OCI-LY1 (cell line): Measurements from ENCODE around the gene GRID2.

Experiments
- H2AFZ ChIP-seq: fragments of 200-600 bp; sonication (generic), shearing (Covaris generic); 2 replicates; pipeline ENCODE4 v1.6.0; 2014; ENCODE audit warnings: antibody characterized with exemption, mild to moderate bottlenecking, low read length
- H3F3A ChIP-seq: fragments of 200-600 bp; sonication (generic), shearing (Covaris generic); 2 replicates; pipeline ENCODE4 v1.6.0; 2014; ENCODE audit warnings: mild to moderate bottlenecking, antibody characterized with exemption, low read length, moderate library complexity; ENCODE audit not compliant: insufficient read depth
- H3K27ac ChIP-seq: fragments of 200-600 bp; sonication (generic); 2 replicates; pipeline ENCODE4 v1.5.1; 2014; ENCODE audit warnings: low read length, mixed run types, mild to moderate bottlenecking, low read depth; ENCODE audit not compliant: poor library complexity, severe bottlenecking
- H3K27me3 ChIP-seq: fragments of 200-600 bp; sonication (generic); 2 replicates; pipeline ENCODE4 v1.6.0; 2014; ENCODE audit warnings: antibody characterized with exemption, mild to moderate bottlenecking, low read length, moderate library complexity; ENCODE audit not compliant: insufficient read depth
- H3K36me3 ChIP-seq: fragments of 200-600 bp; sonication (generic); 2 replicates; pipeline ENCODE4 v1.6.1; 2014; ENCODE audit warnings: mild to moderate bottlenecking, antibody characterized with exemption, low read length, moderate library complexity, mixed read lengths; ENCODE audit not compliant: insufficient read depth
- H3K4me1 ChIP-seq: fragments of 200-600 bp; sonication (generic); 2 replicates; pipeline ENCODE4 v1.5.1; 2014; ENCODE audit warnings: mild to moderate bottlenecking, low read length, moderate library complexity; ENCODE audit not compliant: insufficient read depth, severe bottlenecking
- H3K4me2 ChIP-seq: fragments of 200-600 bp; sonication (generic), shearing (Covaris generic); 2 replicates; pipeline ENCODE4 v1.6.1; 2014; ENCODE audit warnings: low read length
- H3K4me3 ChIP-seq: fragments of 200-600 bp; sonication (generic); 2 replicates; pipeline ENCODE4 v1.5.1; 2014; ENCODE audit warnings: low read length, low read depth, mild to moderate bottlenecking, mixed read lengths; ENCODE audit not compliant: poor library complexity, severe bottlenecking
- H3K79me2 ChIP-seq: fragments of 200-600 bp; shearing (Covaris generic); 2 replicates; pipeline ENCODE4 v1.6.1; 2016; ENCODE audit warnings: mixed run types, low read length, mixed read lengths; ENCODE audit not compliant: insufficient read depth
- H3K9ac ChIP-seq: fragments of 200-600 bp; sonication (generic), shearing (Covaris generic); 2 replicates; pipeline ENCODE4 v1.6.1; 2014; ENCODE audit warnings: mild to moderate bottlenecking, low read length, mixed read lengths
- H3K9me2 ChIP-seq: fragments of 200-600 bp; sonication (generic), shearing (Covaris generic); 2 replicates; pipeline ENCODE4 v1.6.1; 2014; ENCODE audit warnings: low read depth, mild to moderate bottlenecking, low read length, mixed read lengths
- H3K9me3 ChIP-seq: fragments of 200-600 bp; shearing (Covaris generic); 2 replicates; pipeline ENCODE4 v1.6.1; 2014; ENCODE audit warnings: low read length, mixed read lengths
- H4K20me1 ChIP-seq: fragments of 200-600 bp; sonication (generic), shearing (Covaris generic); 2 replicates; pipeline ENCODE4 v1.6.0; 2016; ENCODE audit warnings: mild to moderate bottlenecking, low read length; ENCODE audit not compliant: insufficient read depth
- EZH2 ChIP-seq: fragments of 200-600 bp; sonication (generic), shearing (Covaris generic); IDR thresholded peaks from 2 replicates; pipeline ENCODE4 v1.8.0; 2017; ENCODE audit warnings: borderline replicate concordance, mixed run types, mild to moderate bottlenecking, antibody characterized with exemption, low read length, moderate library complexity, mixed read lengths
- TF ChIP-seq, protein P1 (sequence below): fragments of 200-600 bp; sonication (generic), shearing (Covaris generic); IDR thresholded peaks from 2 replicates; pipeline ENCODE4 v1.5.1; 2017; ENCODE audit warnings: mild to moderate bottlenecking, antibody characterized with exemption, low read length, moderate library complexity, mixed read lengths

GRID2 gene

DNA sequence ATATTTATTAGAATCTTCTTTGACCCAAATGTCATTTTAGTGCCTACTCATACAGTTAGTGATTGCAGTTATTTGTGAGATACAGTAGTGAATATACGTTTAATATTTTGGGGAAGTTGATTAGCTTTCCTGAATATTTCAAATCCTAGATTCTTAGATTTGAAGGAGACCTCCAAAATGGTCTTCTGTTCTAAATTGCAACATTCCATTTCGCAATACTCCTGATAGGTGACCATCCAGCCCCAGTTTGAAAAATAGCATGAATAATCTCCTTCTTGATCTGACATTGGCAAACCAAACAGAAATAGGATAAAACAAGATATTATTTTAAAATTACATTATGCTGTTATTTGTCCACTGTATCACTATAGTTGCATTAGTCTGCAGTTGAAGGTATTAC is 505.6 kb downstream of the GRID2 start:
- Histone ChIP-seq H3K27ac (no peak overlapping the region), H3K36me3 (no peaks in the 10 kb centered on the region), H3K9ac (no peak overlapping the region), H3K9me3 (no peaks in the 10 kb centered on the region), H3K9me2 (no peaks in the 10 kb centered on the region), H3F3A (no peaks in the 10 kb centered on the region), H3K27me3 (no peaks in the 10 kb centered on the region), H3K4me2 (no peak overlapping the region), H3K4me3 (no peak overlapping the region), H3K4me1 (no peaks in the 10 kb centered on the region), H4K20me1 (no peaks in the 10 kb centered on the region), H3K79me2 (no peaks in the 10 kb centered on the region), H2AFZ (no peak overlapping the region)
- TF ChIP-seq EZH2, result no peak
- TF ChIP-seq, protein P1, sequence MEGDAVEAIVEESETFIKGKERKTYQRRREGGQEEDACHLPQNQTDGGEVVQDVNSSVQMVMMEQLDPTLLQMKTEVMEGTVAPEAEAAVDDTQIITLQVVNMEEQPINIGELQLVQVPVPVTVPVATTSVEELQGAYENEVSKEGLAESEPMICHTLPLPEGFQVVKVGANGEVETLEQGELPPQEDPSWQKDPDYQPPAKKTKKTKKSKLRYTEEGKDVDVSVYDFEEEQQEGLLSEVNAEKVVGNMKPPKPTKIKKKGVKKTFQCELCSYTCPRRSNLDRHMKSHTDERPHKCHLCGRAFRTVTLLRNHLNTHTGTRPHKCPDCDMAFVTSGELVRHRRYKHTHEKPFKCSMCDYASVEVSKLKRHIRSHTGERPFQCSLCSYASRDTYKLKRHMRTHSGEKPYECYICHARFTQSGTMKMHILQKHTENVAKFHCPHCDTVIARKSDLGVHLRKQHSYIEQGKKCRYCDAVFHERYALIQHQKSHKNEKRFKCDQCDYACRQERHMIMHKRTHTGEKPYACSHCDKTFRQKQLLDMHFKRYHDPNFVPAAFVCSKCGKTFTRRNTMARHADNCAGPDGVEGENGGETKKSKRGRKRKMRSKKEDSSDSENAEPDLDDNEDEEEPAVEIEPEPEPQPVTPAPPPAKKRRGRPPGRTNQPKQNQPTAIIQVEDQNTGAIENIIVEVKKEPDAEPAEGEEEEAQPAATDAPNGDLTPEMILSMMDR, result no peak

DNA sequence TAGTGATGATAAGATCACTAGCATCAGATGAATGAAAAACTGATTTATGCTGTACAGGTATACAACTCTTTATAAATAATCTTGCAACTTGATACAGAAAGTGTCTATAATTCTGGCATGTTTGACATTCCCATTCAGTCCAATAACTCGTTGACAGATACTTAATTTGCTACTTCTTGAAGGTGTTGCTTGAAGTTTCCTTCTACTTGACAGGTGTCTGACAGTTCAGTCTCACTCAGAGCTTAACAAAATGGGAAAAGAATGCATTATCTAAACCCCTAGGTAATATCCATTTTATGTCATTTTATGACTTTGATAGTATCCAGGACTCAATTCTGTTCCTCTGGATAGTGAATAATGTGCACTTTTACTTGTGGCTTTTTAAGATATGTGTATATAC is 508.9 kb downstream of the GRID2 start:
- Histone ChIP-seq H3K9me2 (no peaks in the 10 kb centered on the region), H3K36me3 (no peaks in the 10 kb centered on the region), H3K27me3 (no peaks in the 10 kb centered on the region), H3K9ac (no peak overlapping the region), H3K79me2 (no peaks in the 10 kb centered on the region), H3K4me3 (no peak overlapping the region), H3K4me1 (no peaks in the 10 kb centered on the region), H3F3A (no peaks in the 10 kb centered on the region), H3K4me2 (no peak overlapping the region), H3K9me3 (no peaks in the 10 kb centered on the region), H4K20me1 (no peaks in the 10 kb centered on the region), H2AFZ (no peak overlapping the region), H3K27ac (no peak overlapping the region)
- no peak for TF ChIP-seq EZH2
- TF ChIP-seq, protein P1, result no peak

DNA sequence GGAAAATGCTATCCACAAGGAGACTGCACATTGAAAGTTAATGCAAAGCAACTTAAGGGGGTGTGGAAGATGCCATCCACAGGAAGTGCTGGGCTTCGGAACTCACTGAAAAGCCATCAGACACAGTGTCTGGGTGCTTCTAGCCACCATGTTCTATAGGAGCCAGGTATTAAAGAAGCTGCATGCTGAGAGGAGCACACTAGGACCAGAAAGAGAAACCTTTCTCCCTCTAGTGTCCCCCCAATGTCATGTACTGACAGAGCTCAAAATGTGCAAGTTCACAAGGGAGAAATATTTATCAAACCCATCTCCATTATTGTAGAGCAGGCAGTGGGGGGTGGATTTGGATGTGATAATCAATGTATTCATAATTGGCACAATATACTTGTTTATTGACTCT is 510.9 kb downstream of the GRID2 start:
- TF ChIP-seq EZH2, result no peak
- TF ChIP-seq, protein P1, result no peak
- H3K9me2 ChIP-seq, result no peaks in the 10 kb centered on the region
- H3K27me3 ChIP-seq, result no peaks in the 10 kb centered on the region
- no peak overlapping the region for H3K9ac ChIP-seq
- no peak overlapping the region for H2AFZ ChIP-seq
- H4K20me1 ChIP-seq, result no peaks in the 10 kb centered on the region
- H3F3A ChIP-seq, result no peaks in the 10 kb centered on the region
- no peaks in the 10 kb centered on the region for H3K9me3 ChIP-seq
- no peaks in the 10 kb centered on the region for H3K36me3 ChIP-seq
- no peak overlapping the region for H3K4me3 ChIP-seq
- no peak overlapping the region for H3K27ac ChIP-seq
- H3K79me2 ChIP-seq, result no peaks in the 10 kb centered on the region
- H3K4me2 ChIP-seq, result no peak overlapping the region
- no peaks in the 10 kb centered on the region for H3K4me1 ChIP-seq
